IPS-NIHi11 (cell line): ENCODE results near the gene TUBA3C.

Experiments
- DNase-seq: peaks from one replicate; pipeline ENCODE4 v3.0.0; 2012; ENCODE audit warnings: mixed read lengths, low spot score

The TUBA3C gene

GRCh38 chr13:19161308-19161707 is 20.3 kb downstream of the TUBA3C start:
- no peak for DNase-seq

- no peak for DNase-seq
These were observed 21.7 kb downstream of the TUBA3C start for GRCh38 chr13:19159761-19160420.

GRCh38 chr13:19159181-19159580 is 22.4 kb downstream of the TUBA3C start:
- no peak for DNase-seq

- DNase-seq, result no peak
These were observed 23.0 kb downstream of the TUBA3C start for GRCh38 chr13:19158526-19159174.

- no peak for DNase-seq
These were observed 23.6 kb downstream of the TUBA3C start for GRCh38 chr13:19158006-19158405.

GRCh38 chr13:19157461-19157860 is 24.2 kb downstream of the TUBA3C start:
- DNase-seq, result no peak

- DNase-seq, result no peak
These were observed 25.4 kb downstream of the TUBA3C start for GRCh38 chr13:19156013-19156825.

- no peak for DNase-seq
These were observed 26.2 kb downstream of the TUBA3C start for GRCh38 chr13:19155321-19155861.

GRCh38 chr13:19154843-19155242 is 26.8 kb downstream of the TUBA3C start:
- no peak for DNase-seq

GRCh38 chr13:19153782-19154450 is 27.7 kb downstream of the TUBA3C start:
- DNase-seq, result no peak

- DNase-seq, result no peak
These were observed 29.2 kb downstream of the TUBA3C start for GRCh38 chr13:19152403-19152802.

- no peak for DNase-seq
These were observed 29.9 kb downstream of the TUBA3C start for GRCh38 chr13:19151581-19152263.

GRCh38 chr13:19150712-19151228 is 30.9 kb downstream of the TUBA3C start:
- DNase-seq, result no peak

- no peak for DNase-seq
These were observed 31.4 kb downstream of the TUBA3C start for GRCh38 chr13:19150226-19150625.

- DNase-seq, result no peak
These were observed 33.1 kb downstream of the TUBA3C start for GRCh38 chr13:19148561-19148960.
